Central memory CD4-positive, alpha-beta T cell (primary cell): Measurements from ENCODE around the gene ISCU.

Experiments used
- DNase-seq: peaks from one replicate; pipeline ENCODE4 v3.0.0; 2022

Gene ISCU

GRCh38 chr12:108591267-108591980 is 29.0 kb downstream of the ISCU start:
- DNase-seq, result no peak

GRCh38 chr12:108592033-108592909 is 29.9 kb downstream of the ISCU start:
- no peak for DNase-seq

GRCh38 chr12:108594323-108594903 is 32.0 kb downstream of the ISCU start:
- DNase-seq, result no peak

- no peak for DNase-seq
Measured at GRCh38 chr12:108594960-108595710, 32.7 kb downstream of the ISCU start.

- no peak for DNase-seq
Measured at GRCh38 chr12:108595711-108596647, 33.6 kb downstream of the ISCU start.

GRCh38 chr12:108596854-108597558 is 34.6 kb downstream of the ISCU start:
- DNase-seq, result no peak

- no peak for DNase-seq
Measured at GRCh38 chr12:108597559-108598471, 35.4 kb downstream of the ISCU start, which contains the start of gene TMEM119. Gene TMEM119, minus strand, starts transcription at chr12:108598084. Its CDS starts 5,701 bp downstream, at chr12:108592383.

- no peak for DNase-seq
Measured at GRCh38 chr12:108598553-108599250, 36.3 kb downstream of the ISCU start.

GRCh38 chr12:108599541-108599940 is 37.1 kb downstream of the ISCU start:
- DNase-seq, result no peak

GRCh38 chr12:108599948-108600701 is 37.7 kb downstream of the ISCU start:
- no peak for DNase-seq

GRCh38 chr12:108600702-108601007 is 38.3 kb downstream of the ISCU start:
- no peak for DNase-seq

GRCh38 chr12:108602209-108602705 is 39.9 kb downstream of the ISCU start:
- no peak for DNase-seq

- no peak for DNase-seq
Measured at GRCh38 chr12:108602976-108603704, 40.7 kb downstream of the ISCU start.

- DNase-seq, result no peak
Measured at GRCh38 chr12:108603743-108604142, 41.3 kb downstream of the ISCU start.

- no peak for DNase-seq
Measured at GRCh38 chr12:108604208-108604941, 42.0 kb downstream of the ISCU start.

- no peak for DNase-seq
Measured at GRCh38 chr12:108605000-108605689, 42.7 kb downstream of the ISCU start.
